HL-60 (cell line): Measurements from ENCODE around the gene PLK1.

Experiments
- GABPA ChIP-seq: IDR thresholded peaks from 2 replicates; pipeline ENCODE4 v1.6.1; 2012; ENCODE audit warnings: low read depth
- POLR2AphosphoS5 ChIP-seq: IDR thresholded peaks from 2 replicates; pipeline ENCODE4 v1.6.1; 2012; ENCODE audit warnings: low read depth
- TF ChIP-seq, protein P1 (sequence below): IDR thresholded peaks from one replicate; pipeline ENCODE4 v1.5.1; 2011; ENCODE audit warnings: low read length, control low read depth, inconsistent platforms; ENCODE audit not compliant: insufficient read depth

DNA sequence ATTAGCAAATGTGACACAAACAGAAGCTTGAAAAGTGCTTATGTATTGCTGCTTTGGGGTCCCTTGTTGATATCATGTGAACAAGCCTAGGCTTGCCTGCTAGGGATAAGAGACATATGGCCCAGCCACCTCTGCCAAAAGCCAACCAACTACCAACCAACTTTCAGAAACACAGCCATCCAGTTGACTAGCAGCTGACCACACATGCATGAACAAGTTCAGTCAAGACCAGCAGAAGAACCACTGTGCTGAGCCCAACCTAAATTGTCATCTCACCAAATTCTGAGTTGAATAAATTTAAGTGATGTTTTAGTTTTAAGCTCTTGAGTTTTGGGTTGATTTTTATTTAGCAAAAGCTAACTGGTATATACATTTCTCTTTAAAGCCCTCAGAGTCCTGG, 30.8 kb downstream of the PLK1 start:
- TF ChIP-seq, protein P1, sequence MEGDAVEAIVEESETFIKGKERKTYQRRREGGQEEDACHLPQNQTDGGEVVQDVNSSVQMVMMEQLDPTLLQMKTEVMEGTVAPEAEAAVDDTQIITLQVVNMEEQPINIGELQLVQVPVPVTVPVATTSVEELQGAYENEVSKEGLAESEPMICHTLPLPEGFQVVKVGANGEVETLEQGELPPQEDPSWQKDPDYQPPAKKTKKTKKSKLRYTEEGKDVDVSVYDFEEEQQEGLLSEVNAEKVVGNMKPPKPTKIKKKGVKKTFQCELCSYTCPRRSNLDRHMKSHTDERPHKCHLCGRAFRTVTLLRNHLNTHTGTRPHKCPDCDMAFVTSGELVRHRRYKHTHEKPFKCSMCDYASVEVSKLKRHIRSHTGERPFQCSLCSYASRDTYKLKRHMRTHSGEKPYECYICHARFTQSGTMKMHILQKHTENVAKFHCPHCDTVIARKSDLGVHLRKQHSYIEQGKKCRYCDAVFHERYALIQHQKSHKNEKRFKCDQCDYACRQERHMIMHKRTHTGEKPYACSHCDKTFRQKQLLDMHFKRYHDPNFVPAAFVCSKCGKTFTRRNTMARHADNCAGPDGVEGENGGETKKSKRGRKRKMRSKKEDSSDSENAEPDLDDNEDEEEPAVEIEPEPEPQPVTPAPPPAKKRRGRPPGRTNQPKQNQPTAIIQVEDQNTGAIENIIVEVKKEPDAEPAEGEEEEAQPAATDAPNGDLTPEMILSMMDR, result no peak
- TF ChIP-seq POLR2AphosphoS5 (no peak), GABPA (no peak)
